ENCODE measurements around the gene ASPM.

The ASPM gene

DNA sequence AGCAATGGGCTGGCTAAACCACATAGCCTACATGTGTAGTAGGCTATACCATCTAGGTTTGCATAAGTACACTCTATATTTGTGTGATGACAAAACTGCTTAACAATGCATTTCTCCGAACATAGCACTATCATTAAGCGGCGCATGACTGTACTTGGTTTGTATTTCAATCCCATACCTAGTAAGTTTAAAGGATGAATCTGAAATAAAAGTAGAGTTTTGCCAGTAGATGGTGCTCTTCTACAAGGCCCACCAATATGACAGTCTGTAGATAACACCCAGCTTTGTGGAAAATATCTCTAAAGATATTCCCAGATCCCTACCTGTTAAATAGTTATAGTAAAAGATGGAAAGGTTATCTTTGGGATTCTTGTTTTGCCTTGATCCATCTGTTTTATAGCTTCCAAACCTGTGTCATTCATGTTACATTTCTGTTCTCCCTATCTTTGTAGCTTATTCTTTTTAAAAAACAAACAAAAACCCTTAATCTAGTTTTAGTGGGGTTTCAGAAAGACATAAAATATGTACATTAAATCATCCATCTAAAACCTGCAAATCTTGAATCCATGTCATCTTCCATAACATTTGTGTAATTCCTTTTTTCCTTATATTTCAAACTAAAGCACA is 33.9 kb upstream of the ASPM start:
- DNase-seq (ENCODE audit: low read depth): peak; percentile 56
- TF ChIP-seq, protein P1, sequence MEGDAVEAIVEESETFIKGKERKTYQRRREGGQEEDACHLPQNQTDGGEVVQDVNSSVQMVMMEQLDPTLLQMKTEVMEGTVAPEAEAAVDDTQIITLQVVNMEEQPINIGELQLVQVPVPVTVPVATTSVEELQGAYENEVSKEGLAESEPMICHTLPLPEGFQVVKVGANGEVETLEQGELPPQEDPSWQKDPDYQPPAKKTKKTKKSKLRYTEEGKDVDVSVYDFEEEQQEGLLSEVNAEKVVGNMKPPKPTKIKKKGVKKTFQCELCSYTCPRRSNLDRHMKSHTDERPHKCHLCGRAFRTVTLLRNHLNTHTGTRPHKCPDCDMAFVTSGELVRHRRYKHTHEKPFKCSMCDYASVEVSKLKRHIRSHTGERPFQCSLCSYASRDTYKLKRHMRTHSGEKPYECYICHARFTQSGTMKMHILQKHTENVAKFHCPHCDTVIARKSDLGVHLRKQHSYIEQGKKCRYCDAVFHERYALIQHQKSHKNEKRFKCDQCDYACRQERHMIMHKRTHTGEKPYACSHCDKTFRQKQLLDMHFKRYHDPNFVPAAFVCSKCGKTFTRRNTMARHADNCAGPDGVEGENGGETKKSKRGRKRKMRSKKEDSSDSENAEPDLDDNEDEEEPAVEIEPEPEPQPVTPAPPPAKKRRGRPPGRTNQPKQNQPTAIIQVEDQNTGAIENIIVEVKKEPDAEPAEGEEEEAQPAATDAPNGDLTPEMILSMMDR (conservative IDR thresholded peaks at IDR 0.05; ENCODE audit: low read length): peak; percentile 73
- no peak overlapping the region for H3K4me3 ChIP-seq (ENCODE audit: low read length)

DNA sequence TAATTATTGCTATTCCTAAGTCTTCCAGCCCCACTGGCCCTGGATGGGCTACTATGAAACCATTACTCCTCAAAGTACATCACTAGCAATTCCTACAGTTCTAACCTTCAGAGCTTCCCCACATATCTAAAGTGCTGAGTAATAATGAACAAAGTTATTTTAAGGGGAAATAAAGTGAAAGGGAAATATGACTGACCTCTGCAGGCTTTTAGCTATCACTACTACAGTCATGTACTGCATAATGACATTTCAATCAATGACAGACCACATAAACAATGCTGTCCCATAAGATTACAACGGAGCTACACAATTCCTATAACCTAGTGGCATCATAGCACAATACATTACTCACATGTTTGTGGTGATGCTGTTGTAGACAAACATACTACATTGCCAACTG is 32.5 kb upstream of the ASPM start:
- TF ChIP-seq, protein P1 (conservative IDR thresholded peaks at IDR 0.05; ENCODE audit: low read length): peak; percentile 41
- DNase-seq (ENCODE audit: low read depth): peak; percentile 60
- H3K4me3 ChIP-seq (ENCODE audit: low read length): no peak overlapping the region

DNA sequence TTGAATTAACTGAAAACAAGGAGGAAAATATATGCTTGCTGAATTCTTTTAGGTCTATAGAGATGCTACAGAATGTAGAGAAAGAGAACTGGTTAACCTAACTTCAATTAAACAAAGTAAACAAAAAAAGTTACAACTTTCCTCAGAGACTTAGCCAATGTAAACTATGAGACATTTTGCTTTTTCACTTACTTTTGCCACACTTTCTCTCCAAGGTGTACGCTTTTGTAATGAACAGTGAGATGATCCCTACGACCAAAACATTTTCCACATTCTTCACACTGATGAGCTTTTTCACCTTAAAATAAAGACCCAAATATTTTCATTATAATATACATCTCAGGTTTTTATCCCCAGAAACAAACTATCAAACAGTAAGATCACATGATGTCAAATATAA is 28.3 kb upstream of the ASPM start:
- no peak overlapping the region for H3K4me3 ChIP-seq (ENCODE audit: low read length)
- no peak for DNase-seq (ENCODE audit: low read depth)
- TF ChIP-seq, protein P1 (conservative IDR thresholded peaks at IDR 0.05; ENCODE audit: low read length): no peak

DNA sequence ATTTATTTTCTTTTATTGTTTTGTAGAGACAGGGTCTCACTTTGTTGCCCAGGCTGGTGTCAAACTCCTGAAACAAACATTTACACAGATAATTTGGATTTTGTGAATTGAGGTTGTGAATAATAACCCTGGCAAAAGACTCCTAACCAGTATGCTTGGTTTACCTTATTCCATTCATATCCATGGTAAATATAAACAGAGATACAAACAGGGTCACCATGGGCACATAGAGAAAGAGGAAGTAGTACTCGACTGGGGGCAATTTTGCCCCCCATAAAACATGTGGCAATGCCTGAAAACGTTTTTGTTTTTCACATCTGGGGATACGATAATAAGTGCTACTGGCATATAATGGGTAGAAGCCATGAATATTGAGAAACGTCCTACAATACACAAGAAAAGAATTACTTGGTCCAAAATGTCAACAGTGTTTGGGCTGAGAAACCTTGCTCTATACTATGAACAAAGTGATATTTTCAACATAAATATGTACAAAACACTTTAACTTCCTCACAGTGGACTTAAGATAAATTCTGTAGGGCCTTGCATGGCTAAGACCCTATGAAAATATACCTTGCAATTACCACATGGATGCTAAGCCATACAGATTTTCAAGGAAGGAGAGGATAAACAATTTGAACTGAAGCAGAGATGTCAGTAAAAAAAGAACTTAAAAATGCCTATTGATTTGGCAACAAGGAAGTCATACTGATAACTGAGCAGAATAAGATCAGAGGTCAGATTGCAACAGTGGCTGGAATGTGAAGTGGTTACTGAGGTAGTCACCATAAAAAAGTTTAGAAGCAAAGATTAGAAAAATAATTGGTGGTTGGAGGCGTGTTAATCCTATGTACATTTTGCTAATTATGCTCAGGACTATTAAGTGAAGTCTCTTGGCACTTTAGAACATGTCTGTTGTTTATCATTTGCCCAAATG is 27.4 kb upstream of the ASPM start:
- H3K4me3 ChIP-seq (ENCODE audit: low read length): no peak overlapping the region
- TF ChIP-seq, protein P1 (conservative IDR thresholded peaks at IDR 0.05; ENCODE audit: low read length): no peak
- peak; percentile 35 for DNase-seq (ENCODE audit: low read depth)

DNA sequence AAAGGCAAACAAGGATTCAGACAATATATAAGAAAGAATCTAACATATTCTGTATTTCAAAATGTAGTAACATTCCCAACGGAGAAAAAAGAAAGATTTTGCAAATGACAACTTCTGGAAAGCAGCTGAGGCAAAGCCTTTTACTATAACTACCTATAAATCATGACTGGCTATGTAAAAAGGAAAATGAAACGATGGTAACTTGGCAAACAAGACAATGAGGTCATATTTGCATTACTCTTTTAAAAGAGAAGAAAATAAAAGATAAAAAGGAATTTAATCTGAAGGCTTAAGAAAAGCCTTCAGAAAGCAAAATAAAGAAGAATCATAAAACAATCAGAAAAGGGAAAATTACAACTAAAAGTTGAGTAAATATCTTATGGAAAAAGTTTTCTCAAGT is 25.1 kb upstream of the ASPM start:
- H3K4me3 ChIP-seq (ENCODE audit: low read length): no peak overlapping the region
- DNase-seq (ENCODE audit: low read depth): peak; percentile 29
- TF ChIP-seq, protein P1 (conservative IDR thresholded peaks at IDR 0.05; ENCODE audit: low read length): no peak

DNA sequence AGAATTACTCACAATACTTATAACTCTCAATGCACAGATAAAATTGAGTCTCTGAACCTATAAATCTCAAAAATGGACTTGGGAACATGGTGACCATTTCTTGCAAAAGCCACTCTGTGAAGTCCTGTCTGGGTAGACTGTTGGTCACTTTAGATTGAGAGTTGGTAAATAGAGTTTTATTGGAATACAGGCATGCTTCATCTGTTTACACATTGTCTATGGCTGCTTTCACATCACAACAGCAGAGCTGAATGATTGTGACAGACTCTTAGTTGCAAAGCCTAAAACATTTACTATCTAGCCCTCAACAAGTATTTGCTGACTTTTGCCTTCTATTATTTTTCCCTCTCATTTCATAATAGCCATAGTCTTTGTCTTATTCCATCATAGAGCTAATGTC is 24.1 kb upstream of the ASPM start:
- no peak for DNase-seq (ENCODE audit: low read depth)
- TF ChIP-seq, protein P1 (conservative IDR thresholded peaks at IDR 0.05; ENCODE audit: low read length): no peak
- H3K4me3 ChIP-seq (ENCODE audit: low read length): no peak overlapping the region

DNA sequence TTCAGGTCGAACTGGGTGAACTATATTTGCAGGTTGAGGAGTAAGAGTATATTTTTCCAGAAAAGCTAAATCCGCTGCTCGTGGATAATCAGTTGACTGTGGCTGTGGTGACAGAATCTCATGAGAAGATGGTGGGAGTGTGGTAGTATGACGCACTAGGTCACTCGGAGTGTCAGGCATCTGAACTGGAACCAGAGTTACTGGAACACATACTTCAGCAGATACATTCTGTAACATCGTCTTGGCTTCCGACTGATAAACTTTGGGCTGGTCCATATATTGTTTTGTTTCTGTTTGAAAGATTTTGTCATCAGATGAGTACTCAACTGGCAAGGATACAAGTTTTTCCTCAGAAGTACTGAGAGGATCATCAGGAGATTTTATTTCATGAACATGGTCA is 13.0 kb upstream of the ASPM start:
- TF ChIP-seq, protein P1 (conservative IDR thresholded peaks at IDR 0.05; ENCODE audit: low read length): no peak
- no peak overlapping the region for H3K4me3 ChIP-seq (ENCODE audit: low read length)
- DNase-seq (ENCODE audit: low read depth): no peak
